ENCODE data around the gene YAE1. TPM values are rescaled to one million over a fixed set of nuclear protein-coding genes. Genes with fewer than 3 reads are reported as not detected.

YAE1 gene
- total RNA-seq, 1 experiment from 2014 or later: 29.1 TPM

- BruUV-seq (replicated peaks): no TSS peak
- no peaks in the 10 kb centered on the region for H3K4me1 ChIP-seq (ENCODE audit: insufficient read depth, low read length, poor library complexity, severe bottlenecking)
- H3K27ac ChIP-seq (ENCODE audit: low read depth, low read length, poor library complexity, severe bottlenecking): no peak overlapping the region
- H3K9me3 ChIP-seq (ENCODE audit: low read depth, low read length, poor library complexity, severe bottlenecking): no peaks in the 10 kb centered on the region
- no peak for TF ChIP-seq EZH2 (IDR thresholded peaks at IDR 0.05; ENCODE audit: borderline replicate concordance, low read depth, low read length, poor library complexity, severe bottlenecking)
- no peaks in the 10 kb centered on the region for H3K36me3 ChIP-seq (ENCODE audit: insufficient read depth, low read length, poor library complexity, severe bottlenecking)
- H3K4me3 ChIP-seq (ENCODE audit: low read depth, low read length, poor library complexity, severe bottlenecking): no peak overlapping the region
- H3K27me3 ChIP-seq (replicated peaks; ENCODE audit: insufficient read depth, low read depth, low read length, poor library complexity): no peaks in the 10 kb centered on the region
- POLR2A ChIA-PET (ENCODE audit: low non-redundant PET): no interaction called here
- CTCF ChIA-PET: no interaction called here
- no peak for DNase-seq (ENCODE audit: low spot score)
- intact Hi-C loops (cut with micrococcal nuclease; ENCODE audit: unreplicated experiment): loop anchor here (10.0 kb wide), 1 partner anchor 1131 kb away; no protein-coding TSS in a partner anchor
These were observed 40.3 kb upstream of the YAE1 start for GRCh38 chr7:39525926-39526325.

GRCh38 chr7:39526666-39527065 lies 39.5 kb upstream of the YAE1 start:
- POLR2A ChIA-PET (ENCODE audit: low non-redundant PET): no interaction called here
- DNase-seq (ENCODE audit: low spot score): no peak
- H3K4me3 ChIP-seq (ENCODE audit: low read depth, low read length, poor library complexity, severe bottlenecking): no peak overlapping the region

GRCh38 chr7:39527296-39527695 lies 38.9 kb upstream of the YAE1 start:
- peak; percentile 6 for DNase-seq (ENCODE audit: low spot score)
- Histone ChIP-seq H3K27me3 (replicated peaks; ENCODE audit: insufficient read depth, low read depth, low read length, poor library complexity) (no peaks in the 10 kb centered on the region), H3K4me1 (ENCODE audit: insufficient read depth, low read length, poor library complexity, severe bottlenecking) (no peaks in the 10 kb centered on the region), H3K4me3 (ENCODE audit: low read depth, low read length, poor library complexity, severe bottlenecking) (no peak overlapping the region), H3K36me3 (ENCODE audit: insufficient read depth, low read length, poor library complexity, severe bottlenecking) (no peaks in the 10 kb centered on the region), H3K9me3 (ENCODE audit: low read depth, low read length, poor library complexity, severe bottlenecking) (no peaks in the 10 kb centered on the region), H3K27ac (ENCODE audit: low read depth, low read length, poor library complexity, severe bottlenecking) (no peak overlapping the region)
- POLR2A ChIA-PET (ENCODE audit: low non-redundant PET): no interaction called here
- TF ChIP-seq CTCF (conservative IDR thresholded peaks at IDR 0.05; ENCODE audit: low read depth, low read length): no peak
- TF ChIP-seq EZH2 (IDR thresholded peaks at IDR 0.05; ENCODE audit: borderline replicate concordance, low read depth, low read length, poor library complexity, severe bottlenecking): no peak
- intact Hi-C loops (cut with micrococcal nuclease; ENCODE audit: unreplicated experiment): loop anchor here (10.0 kb wide), 1 partner anchor 1132 kb away; no protein-coding TSS in a partner anchor
- CTCF ChIA-PET: no interaction called here
- no TSS peak for BruUV-seq (replicated peaks)

More at GRCh38 chr7:39526666-39527065, 39.5 kb upstream of the YAE1 start:
- no peak overlapping the region for H3K27ac ChIP-seq (ENCODE audit: low read depth, low read length, poor library complexity, severe bottlenecking)
- H3K9me3 ChIP-seq (ENCODE audit: low read depth, low read length, poor library complexity, severe bottlenecking): no peaks in the 10 kb centered on the region
- no peaks in the 10 kb centered on the region for H3K4me1 ChIP-seq (ENCODE audit: insufficient read depth, low read length, poor library complexity, severe bottlenecking)
- TF ChIP-seq CTCF (conservative IDR thresholded peaks at IDR 0.05; ENCODE audit: low read depth, low read length) (no peak), EZH2 (IDR thresholded peaks at IDR 0.05; ENCODE audit: borderline replicate concordance, low read depth, low read length, poor library complexity, severe bottlenecking) (no peak)
- H3K27me3 ChIP-seq (replicated peaks; ENCODE audit: insufficient read depth, low read depth, low read length, poor library complexity): no peaks in the 10 kb centered on the region
- intact Hi-C loops (cut with micrococcal nuclease; ENCODE audit: unreplicated experiment): loop anchor here (10.0 kb wide), 1 partner anchor 1132 kb away; no protein-coding TSS in a partner anchor
- no peaks in the 10 kb centered on the region for H3K36me3 ChIP-seq (ENCODE audit: insufficient read depth, low read length, poor library complexity, severe bottlenecking)
- no TSS peak for BruUV-seq (replicated peaks)
- CTCF ChIA-PET: no interaction called here

GRCh38 chr7:39527951-39528350 lies 38.3 kb upstream of the YAE1 start:
- Histone ChIP-seq H3K4me3 (ENCODE audit: low read depth, low read length, poor library complexity, severe bottlenecking) (no peak overlapping the region), H3K27me3 (replicated peaks; ENCODE audit: insufficient read depth, low read depth, low read length, poor library complexity) (no peaks in the 10 kb centered on the region), H3K9me3 (ENCODE audit: low read depth, low read length, poor library complexity, severe bottlenecking) (no peaks in the 10 kb centered on the region), H3K27ac (ENCODE audit: low read depth, low read length, poor library complexity, severe bottlenecking) (no peak overlapping the region), H3K36me3 (ENCODE audit: insufficient read depth, low read length, poor library complexity, severe bottlenecking) (no peaks in the 10 kb centered on the region), H3K4me1 (ENCODE audit: insufficient read depth, low read length, poor library complexity, severe bottlenecking) (no peaks in the 10 kb centered on the region)
- ChIA-PET POLR2A (ENCODE audit: low non-redundant PET) (no interaction called here), CTCF (no interaction called here)
- no TSS peak for BruUV-seq (replicated peaks)
- TF ChIP-seq EZH2 (IDR thresholded peaks at IDR 0.05; ENCODE audit: borderline replicate concordance, low read depth, low read length, poor library complexity, severe bottlenecking) (no peak), CTCF (conservative IDR thresholded peaks at IDR 0.05; ENCODE audit: low read depth, low read length) (no peak)
- intact Hi-C loops (cut with micrococcal nuclease; ENCODE audit: unreplicated experiment): loop anchor here (10.0 kb wide), 1 partner anchor 1133 kb away; no protein-coding TSS in a partner anchor
- no peak for DNase-seq (ENCODE audit: low spot score)

All from A673 (cell line).